Measurements from ENCODE around the gene USE1.
"Not testable (repeated sequence)": the region's sequence is repeated elsewhere in the genome, so short reads cannot be mapped to it uniquely, and the experiment has no call there.

Gene USE1, protein sequence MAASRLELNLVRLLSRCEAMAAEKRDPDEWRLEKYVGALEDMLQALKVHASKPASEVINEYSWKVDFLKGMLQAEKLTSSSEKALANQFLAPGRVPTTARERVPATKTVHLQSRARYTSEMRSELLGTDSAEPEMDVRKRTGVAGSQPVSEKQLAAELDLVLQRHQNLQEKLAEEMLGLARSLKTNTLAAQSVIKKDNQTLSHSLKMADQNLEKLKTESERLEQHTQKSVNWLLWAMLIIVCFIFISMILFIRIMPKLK

DNA sequence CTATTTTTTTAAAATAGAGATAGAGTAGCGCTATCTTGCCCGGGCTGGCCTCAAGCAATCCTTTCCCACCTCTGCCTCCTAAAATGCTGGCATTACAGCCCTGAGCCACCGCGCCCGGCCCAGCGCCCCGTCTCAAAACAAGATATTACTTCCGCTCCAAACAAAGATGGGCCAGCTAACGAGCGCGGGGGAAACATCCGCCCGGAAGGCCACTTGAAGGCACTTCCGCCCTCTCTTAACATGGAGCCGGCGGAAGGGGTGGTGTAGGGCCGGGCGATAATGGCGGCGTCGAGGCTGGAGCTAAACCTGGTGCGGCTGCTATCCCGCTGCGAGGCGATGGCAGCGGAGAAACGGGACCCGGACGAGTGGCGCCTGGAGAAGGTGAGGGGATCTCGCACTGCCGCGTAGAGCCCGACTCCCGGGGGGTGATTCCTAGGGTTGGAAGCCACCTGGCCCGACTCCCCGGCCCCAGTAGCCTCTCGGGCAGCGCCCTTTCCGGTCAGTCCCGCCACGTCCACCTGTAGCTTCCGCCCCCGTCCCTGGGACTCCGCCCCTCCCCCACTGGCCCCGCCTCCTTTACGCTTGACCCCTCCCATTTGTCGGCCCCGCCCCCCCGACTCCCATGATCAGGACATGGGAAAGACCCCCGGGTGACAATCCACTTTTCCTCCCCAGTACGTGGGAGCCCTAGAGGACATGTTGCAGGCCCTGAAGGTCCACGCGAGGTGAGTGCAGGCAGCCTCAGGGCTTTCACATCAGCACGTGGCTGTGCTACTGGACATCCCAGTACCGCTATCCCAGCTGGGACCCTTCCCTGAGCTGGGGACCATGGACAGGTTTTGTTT is at the start of gene USE1:
TSS of gene USE1 (plus strand) at position 231 of the 845 bp plus-strand sequence. CDS start at position 280, 49 bp downstream.
- in situ Hi-C loops (cut with MboI; ENCODE audit: low sequenced_read_pairs), result no loop called here

DNA sequence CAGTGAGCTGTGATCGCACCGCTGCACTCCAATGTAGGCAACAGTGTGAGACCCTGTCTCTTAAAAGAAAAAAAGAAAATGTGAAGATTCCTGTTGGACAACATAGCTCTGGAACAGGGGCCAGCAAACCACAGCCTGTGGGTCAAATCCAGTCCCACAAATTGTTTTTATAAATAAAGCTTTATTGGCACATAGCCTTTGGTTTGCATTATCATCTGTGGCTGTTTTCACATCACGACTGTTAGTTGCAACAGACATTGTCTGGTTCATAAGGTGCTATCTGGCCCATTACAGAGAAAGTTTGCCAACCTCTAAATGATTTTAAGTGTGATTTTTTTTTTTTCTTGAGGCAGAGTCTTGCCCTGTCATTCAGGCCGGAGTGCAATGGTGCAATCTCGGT is 49.4 kb upstream of the USE1 start:
- in situ Hi-C loops (cut with MboI; ENCODE audit: low sequenced_read_pairs), result no loop called here

DNA sequence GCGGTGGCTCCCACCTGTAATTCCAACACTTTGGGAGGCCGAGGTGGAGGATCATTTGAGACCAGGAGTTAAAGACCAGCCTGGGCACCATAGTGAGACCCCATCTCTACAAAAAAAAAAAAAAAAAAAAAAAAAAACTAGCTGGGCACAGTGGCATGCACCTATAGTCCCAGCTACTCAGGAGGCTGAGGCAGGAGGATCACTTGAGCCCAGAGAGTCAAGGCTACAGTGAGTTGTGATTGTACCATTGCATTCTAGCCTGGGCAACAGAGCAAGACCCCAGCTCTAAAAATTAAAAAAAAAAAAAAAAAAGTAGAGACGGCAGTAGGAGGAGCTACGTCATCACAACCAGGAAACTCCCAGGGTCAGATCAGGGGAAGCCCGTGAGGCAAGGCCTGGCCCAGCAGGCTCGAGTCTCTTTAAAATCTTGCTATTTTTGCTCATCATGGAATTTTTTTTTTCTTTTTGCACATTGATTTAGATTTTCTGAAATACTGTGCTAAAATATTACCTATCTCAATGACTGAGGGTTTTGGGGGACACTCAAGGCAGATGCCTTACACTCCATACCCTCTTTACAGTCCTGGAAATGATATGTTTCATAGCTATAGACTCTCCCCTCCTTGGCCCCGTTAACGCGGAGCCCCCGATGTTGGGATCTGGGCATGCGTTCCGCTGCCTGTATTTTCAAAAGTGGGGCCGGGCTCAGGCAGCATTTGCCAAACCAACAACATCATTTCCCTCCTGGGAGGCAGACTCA is 44.4 kb upstream of the USE1 start:
- in situ Hi-C loops (cut with MboI; ENCODE audit: low sequenced_read_pairs), result no loop called here

DNA sequence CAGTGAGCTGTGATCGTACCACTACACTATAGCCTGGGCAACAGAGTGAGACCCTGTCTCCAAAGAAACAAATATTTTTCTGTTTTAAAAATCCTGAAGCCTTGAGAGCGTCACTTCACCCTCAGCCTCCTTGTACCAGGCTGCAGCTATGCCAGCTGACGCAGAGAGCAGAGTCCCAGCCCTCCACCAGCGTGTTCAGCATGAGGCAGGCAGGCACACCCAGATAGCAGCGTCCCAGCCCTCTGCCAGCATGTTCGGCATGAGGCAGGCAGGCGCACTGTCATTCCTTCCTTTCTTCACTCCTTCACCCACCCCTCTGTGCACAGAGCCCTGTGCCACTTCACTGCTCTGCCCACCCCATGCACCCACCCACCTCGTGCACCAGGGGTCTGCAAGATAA is 43.3 kb upstream of the USE1 start:
- in situ Hi-C loops (cut with MboI; ENCODE audit: low sequenced_read_pairs), result no loop called here

DNA sequence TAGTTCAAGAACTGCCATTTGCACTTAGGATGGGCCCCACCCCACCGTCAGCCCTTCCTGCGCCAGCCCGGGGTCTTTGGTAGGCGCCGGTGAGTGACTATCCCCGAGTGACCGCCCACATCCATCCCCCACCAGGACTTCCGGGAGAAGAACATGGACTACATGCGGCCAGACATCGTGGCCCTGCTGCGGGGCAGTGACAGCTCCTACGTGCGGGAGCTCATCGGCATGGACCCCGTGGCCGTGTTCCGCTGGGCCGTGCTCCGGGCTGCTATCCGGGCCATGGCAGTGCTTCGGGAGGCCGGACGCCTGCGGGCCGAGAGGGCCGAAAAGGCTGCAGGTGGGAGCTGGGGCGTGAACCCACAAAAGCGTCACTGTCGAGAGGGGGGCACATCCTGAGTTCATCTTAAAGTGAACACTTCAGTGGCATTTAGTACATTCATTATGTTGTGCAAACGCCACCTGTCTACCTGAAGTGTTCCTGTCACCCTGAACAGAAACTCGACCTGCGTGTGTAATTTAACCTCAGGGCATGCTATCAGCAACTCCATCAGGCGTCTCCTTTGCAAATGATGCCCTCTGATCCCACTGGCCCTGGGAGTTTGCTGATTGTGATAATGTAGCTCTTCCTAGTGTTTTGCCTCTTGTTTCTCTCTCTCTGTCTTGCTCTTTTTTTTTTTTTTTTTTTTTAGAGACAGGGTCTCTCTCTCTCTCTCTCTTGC is 42.4 kb upstream of the USE1 start:
- in situ Hi-C loops (cut with MboI; ENCODE audit: low sequenced_read_pairs), result no loop called here

DNA sequence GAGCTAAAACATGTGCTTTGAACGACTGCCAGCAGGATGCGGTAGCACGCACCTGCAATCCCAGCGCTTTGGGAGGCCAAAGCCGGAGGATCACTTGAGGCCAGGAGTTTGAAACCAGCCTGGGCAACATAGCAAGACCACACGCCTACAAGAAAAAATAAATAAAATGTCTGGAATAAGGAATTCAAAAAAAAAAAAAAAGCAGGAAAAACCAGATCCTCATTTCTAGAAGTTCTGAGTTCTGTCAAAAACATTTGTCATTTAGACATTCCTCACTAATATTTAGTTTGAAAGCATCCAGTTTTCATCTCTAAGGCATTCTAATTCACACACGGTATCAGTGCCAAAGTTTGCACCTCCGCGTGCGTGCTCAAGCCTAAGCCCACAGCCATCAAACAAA is 36.9 kb upstream of the USE1 start:
- in situ Hi-C loops (cut with MboI; ENCODE audit: low sequenced_read_pairs), result no loop called here

DNA sequence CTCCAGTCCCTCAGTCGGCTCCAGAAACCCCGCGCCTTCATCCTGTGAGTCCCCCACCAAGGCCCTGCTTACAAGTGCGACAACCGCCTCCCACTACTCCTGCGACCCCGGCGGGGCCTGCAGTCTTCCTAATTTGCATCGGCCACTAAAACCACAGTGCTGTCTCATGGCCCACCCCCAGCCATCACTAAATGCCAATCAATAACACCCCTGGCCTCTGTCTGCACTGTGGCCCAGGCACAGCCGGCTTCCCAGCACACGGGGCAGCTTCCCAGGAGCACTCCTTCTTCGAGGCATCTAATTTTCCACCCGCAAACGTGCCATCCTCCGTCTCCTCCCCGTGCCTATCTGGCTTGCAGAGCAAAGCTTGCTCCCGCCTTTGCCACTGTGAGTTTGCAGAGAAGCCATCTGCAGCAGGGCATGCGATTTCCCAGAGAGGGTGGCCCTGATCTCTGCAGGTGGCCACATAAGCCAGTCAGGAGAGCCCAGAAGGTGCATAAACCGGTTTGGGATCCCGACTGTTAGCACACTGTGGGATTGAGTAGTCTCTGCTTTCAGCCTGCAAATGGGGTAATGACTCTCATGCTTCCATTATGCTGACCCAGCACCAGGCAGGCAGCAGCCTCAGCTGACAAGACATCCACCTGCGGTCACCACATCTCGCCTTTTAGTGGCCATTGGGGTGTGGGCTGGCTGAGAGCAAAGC is 34.0 kb upstream of the USE1 start:
- in situ Hi-C loops (cut with MboI; ENCODE audit: low sequenced_read_pairs), result no loop called here

DNA sequence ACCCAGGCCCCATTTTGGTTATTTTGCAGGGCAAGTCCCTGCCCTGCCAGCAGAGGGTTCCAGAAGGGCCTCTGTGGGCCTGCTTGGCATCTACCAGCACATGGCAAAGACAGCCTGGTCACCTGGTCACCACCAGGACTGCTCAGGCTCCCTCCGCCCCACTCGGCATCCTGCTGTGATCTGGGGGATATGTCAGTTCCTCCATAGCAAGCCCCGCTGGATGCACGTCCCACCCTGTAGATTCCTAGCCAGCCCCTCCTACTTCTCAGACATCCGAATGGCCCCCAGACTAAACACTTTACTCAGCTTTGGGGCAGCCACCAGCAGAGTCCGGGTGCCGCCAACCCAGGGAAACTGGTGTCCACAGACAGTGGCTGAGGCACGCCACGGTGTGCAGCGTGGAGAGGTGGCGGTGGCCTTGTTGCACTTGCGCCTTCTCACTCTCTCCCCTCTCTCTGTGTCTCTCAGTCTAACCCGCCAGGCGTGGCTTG is 31.8 kb upstream of the USE1 start:
- in situ Hi-C loops (cut with MboI; ENCODE audit: low sequenced_read_pairs), result no loop called here

DNA sequence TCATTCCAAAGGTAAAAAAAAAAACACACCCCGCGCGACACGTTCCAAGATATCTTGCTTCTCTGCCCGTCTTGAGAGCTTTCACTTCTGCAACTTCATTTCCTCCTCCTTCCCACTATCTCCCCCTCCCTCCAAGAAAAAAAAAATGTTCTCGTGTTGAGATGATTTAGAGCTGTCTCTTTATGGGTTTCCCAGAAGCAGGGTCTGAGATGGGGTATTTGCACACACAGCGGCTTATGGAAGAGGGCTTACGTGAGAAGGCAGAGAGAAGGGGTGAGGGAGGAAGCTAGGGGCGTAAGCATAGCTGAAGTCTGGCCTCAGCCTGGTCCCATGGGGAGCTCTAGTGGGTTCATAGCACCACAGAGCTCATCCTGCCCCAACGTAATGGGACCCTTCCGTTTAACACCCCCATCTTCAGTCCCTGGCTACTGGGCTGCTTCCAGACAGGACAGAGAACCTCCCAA is 31.3 kb upstream of the USE1 start:
- in situ Hi-C loops (cut with MboI; ENCODE audit: low sequenced_read_pairs), result no loop called here

DNA sequence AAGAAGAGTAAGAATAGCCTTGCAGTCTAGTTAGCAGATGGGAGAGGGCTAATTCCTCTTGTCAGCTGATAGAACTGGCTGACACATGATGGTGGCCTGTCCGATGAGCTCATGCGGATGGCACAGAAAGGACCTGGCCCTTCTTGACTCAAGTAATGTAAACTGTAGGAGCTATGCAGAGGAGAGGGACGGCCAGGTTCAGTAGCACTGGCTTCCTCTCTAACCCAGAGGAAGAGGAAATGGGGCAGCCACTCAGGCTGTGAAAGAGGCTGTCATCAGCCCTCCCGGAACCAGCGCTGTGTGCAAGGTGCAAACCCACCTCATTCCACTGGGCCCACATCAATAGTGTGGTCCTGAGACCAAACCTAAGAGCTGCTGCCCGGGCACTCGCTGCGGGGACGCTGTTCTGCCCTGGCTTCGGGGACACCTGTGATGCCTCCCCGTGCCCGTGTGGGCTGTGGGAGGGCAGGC is 30.8 kb upstream of the USE1 start:
- in situ Hi-C loops (cut with MboI; ENCODE audit: low sequenced_read_pairs), result no loop called here

DNA sequence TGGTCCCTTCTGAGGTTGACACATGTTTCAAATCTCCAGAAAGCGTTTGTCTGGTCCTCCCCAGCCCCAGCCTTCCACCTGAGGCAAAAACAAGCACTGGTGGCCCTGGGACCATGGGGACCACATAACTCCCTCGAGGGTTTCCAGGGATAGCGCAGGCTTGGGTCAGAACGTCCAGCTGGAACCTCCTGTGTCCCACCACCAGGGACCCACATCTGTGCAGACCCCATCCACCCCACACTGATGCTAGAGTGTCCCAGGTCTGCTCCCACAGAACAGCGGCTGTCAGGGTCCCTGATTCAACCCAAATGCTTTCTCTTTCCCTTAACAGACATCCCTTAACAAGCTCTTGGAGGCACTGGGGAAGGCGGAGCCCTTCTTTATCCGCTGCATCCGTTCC is 29.6 kb upstream of the USE1 start:
- in situ Hi-C loops (cut with MboI; ENCODE audit: low sequenced_read_pairs), result no loop called here

DNA sequence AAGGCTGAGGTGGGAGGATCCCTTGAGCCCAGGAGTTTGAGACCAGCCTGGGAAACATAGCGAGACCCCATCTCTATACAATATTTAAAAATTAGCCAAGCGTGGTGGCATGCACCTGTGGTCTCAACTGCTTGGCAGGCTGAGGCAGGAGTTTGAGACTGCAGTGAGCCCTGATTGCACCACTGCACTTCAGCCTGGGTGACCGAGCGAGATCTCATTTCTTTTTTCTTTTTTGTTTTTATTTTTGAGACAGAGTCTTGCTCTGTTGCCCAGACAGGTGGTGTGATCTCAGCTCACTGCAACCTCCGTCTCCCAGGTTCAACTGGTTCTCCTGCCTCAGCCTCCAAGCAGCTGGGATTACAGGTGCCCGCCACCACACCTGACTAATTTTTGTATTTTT is 23.4 kb upstream of the USE1 start:
- in situ Hi-C loops (cut with MboI; ENCODE audit: low sequenced_read_pairs), result not testable (repeated sequence)

DNA sequence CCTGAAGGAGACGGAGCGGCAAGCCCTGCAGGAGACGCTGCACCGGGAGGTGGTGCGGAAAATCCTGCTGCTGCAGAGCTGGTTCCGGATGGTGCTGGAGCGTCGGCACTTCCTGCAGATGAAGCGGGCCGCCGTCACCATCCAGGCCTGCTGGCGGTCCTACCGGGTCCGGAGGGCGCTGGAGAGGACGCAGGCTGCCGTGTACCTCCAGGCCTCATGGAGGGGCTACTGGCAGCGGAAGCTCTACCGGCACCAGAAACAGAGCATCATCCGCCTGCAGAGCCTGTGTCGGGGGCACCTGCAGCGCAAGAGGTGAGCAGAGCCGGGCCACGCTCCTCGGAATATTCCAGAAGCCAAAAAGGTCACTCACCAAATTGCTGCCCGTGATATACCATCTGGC is 22.4 kb upstream of the USE1 start:
- in situ Hi-C loops (cut with MboI; ENCODE audit: low sequenced_read_pairs), result no loop called here

DNA sequence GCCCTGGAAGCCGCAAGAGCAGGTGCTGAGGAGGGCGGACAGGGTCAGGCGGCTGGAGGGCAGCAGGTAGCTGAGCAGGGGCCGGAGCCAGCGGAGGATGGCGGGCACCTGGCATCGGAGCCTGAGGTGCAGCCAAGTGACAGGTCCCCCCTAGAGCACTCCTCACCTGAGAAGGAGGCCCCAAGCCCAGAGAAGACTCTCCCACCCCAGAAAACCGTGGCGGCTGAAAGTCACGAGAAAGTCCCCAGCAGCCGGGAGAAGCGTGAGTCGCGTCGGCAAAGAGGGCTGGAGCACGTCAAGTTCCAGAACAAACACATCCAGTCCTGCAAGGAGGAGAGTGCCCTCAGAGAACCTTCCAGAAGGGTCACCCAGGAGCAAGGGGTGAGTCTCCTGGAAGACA is 20.5 kb upstream of the USE1 start:
- in situ Hi-C loops (cut with MboI; ENCODE audit: low sequenced_read_pairs), result no loop called here

DNA sequence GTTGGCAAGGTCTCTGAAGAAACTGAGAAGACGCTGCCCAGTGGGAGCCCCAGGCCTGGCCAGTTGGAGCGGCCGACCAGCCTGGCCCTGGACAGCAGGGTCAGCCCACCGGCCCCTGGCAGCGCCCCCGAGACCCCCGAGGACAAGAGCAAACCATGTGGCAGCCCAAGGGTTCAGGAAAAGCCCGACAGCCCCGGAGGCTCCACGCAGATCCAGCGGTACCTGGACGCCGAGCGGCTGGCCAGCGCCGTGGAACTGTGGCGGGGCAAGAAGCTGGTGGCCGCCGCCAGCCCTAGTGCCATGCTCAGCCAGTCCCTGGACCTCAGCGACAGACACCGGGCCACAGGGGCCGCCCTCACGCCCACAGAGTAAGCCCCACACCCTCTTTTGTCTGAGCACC is 20.1 kb upstream of the USE1 start:
- in situ Hi-C loops (cut with MboI; ENCODE audit: low sequenced_read_pairs), result no loop called here

DNA sequence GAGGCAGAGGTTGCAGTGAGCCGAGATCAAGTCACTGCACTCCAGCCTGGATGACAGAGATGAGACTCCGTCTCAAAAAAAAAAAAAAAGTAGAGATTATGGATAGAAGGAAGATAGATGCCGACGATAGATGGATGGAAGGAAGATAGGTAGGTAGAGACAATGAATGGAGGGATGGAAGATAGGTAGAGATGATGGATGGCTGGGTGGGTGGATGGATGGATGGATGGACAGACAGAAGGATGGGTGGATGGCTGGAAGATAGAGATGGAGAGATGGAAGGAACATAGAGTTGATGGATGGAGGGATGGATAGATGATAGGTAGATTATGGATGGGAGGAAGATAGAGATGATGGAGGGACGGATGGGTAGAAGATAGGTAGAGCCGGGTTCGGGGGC is 18.5 kb upstream of the USE1 start:
- in situ Hi-C loops (cut with MboI; ENCODE audit: low sequenced_read_pairs), result no loop called here

DNA sequence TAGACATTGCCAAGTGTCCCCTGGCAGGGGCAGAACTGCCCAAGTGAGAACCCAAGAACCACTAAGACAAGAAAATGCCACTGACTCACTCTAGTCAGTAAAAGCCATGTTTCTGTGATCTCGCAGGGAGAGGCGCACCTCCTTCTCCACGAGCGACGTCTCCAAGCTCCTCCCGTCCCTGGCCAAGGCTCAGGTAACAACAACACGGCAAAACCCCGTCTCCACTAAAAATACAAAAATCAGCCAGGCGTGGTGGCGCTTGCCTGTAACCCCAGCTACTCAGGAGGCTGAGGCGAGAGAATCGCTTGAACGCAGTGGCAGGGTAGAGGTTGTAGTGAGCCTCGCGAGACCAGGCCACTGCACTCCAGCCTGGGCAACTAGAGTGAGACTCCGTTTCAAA is 17.5 kb upstream of the USE1 start:
- in situ Hi-C loops (cut with MboI; ENCODE audit: low sequenced_read_pairs), result no loop called here

DNA sequence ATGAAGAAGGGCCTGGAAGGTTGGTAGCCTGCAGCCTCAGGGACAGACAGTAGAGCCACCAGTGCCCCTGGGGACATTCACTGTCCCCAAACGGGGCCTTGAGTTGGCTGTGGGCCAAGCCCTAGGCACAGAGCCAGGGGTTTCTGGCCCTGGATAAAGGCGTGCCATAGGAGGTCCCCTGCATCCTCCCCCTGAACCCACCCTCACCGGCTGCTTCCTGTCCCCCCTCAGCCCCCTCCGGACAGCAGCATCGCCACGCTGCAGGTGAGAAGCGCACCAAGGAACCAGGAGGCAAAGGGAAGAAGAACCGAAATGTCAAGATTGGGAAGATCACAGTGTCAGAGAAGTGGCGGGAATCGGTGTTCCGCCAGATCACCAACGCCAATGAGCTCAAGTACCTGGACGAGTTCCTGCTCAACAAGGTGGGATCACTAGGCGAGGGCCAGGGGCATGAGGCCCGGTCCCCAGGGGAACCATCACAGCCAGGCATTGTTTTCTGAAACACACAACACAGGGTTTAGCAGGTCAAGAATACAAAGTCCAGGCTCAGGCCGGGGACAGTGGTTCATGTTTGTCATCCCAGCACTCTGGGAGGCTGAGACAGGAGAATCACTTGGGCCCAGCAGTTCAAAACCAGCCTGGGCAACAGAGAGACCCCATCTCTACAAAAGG is 14.6 kb upstream of the USE1 start:
- in situ Hi-C loops (cut with MboI; ENCODE audit: low sequenced_read_pairs), result no loop called here

DNA sequence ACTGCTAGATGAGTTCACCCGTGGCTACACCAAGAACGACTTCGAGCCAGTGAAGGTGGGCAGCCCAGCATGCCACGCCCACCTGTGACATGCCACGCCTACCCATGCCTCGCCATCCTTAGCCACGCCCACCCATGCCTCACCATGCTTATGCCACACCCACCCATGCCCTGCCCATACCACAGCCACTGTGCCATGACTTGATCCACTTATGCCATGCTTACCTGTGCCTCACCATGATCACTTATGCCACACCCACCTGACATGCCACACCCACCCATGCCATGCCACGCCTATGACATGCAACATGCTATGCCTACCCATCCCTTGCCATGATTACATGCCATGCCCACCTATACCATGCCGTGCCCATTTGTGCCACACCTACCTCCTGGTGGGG is 12.9 kb upstream of the USE1 start:
- in situ Hi-C loops (cut with MboI; ENCODE audit: low sequenced_read_pairs), result no loop called here

DNA sequence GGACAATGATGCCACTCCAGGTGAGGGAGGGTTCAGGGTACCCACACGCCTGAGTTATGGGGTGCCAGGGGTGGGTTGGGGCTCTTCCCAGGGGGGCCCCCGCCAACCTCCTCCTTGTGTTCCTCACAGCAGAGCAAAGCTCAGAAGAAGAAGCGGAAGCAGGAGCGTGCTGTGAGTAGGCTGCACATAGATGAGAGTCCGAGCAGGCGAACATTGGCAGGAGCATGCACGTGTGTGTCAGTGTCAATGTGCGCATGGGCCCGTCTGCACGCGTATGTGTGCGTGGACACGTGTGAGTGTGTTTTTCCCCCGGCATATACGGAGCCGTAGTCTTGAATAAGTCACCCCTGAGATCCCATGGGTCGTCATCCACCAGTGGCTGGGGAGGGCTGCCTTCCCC is 12.4 kb upstream of the USE1 start:
- in situ Hi-C loops (cut with MboI; ENCODE audit: low sequenced_read_pairs), result no loop called here
